ENCODE data around the gene TXLNG. TPM values are rescaled to one million over a fixed set of nuclear protein-coding genes. Genes with fewer than 3 reads are reported as not detected.

The TXLNG gene
- total RNA-seq, 4 donors from 2014 or later = 9.0 to 16.8 (median 14.3) TPM

DNA sequence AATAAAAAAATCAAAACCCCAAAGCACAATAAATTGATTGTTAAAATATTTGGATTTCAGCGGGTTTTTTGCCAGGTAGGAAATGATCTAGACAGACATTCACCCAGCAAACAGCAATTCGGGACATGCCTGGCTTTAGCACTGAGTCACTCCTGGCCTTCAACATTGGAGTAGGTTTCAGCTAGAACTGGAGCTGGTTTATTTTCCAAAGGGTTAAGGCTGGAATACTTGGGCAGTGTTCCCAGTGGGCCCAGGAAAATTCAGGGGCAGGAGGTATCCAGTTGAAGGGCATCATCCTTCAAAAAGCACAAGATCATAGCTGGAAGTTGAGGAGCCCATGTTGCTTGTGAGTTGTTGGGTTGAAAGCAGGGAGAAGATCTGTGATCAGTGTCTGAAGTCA, 41.0 kb downstream of the TXLNG start:
- TF ChIP-seq EP300 (IDR thresholded peaks at IDR 0.05) (no peak), POLR2A (IDR thresholded peaks at IDR 0.05) (no peak), POLR2AphosphoS5 (IDR thresholded peaks at IDR 0.05) (no peak), CTCF (IDR thresholded peaks at IDR 0.05) (no peak)
- Histone ChIP-seq H3K27ac (peak overlapping the region in 3 of 4 donors; percentile 27 to 73 (median 70)), H3K27me3 (no peaks in the 10 kb centered on the region), H3K9me3 (no peaks in the 10 kb centered on the region), H3K36me3 (peaks cover 0 to 30% of the 10 kb centered on the region in 2 donors), H3K4me1 (peaks cover 0 to 27% (median 3%) of the 10 kb centered on the region in 3 donors), H3K4me3 (no peak overlapping the region)
- no peak for ATAC-seq
- 60 to 64% methylated on average over 1 to 2 of the region's 2 CpGs for WGBS, 2 donors (ENCODE audit: low coverage in 1 of 2)

DNA sequence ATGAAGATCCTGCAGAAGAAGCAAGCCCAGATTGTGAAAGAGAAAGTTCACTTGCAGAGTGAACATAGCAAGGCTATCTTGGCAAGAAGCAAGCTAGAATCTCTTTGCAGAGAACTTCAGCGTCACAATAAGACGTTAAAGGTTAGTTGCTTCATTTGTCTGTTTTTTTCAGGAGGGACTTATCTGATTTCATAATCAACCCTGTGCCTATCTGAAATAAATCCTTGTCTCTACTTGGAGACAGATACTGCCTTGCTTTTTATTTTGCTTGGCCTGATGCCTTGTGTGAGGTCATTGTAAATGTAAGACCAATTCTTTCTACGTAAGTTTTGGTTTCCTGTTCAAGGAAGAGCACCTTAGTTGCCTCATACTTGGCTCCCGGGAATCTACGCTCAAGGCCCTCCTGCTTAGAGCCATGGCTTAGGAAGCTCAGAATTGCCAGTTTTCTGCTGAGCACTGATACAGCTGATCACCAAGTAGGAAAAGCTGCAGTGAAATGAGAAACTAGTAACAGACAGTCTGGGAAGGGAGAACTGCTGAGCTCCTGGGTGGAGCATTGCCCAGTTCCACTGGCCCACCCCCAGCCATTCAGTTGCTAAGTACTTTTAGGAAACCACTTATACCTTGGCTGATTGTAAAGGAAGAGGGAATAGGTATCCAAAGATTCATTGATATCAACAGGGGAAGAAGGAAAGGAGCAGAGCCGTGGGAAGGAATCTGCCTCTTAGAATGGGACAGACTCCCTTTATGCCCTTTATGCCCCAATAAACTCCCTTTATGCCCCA, 42.0 kb downstream of the TXLNG start:
- H3K36me3 ChIP-seq = peaks cover 0 to 32% of the 10 kb centered on the region in 2 donors
- peak; percentile 88 for ATAC-seq
- 21 to 53% methylated on average over 3 of the region's 6 CpGs for WGBS, 2 donors (ENCODE audit: low coverage in 1 of 2)
- no peak overlapping the region for H3K4me3 ChIP-seq
- H3K27me3 ChIP-seq = no peaks in the 10 kb centered on the region
- no peaks in the 10 kb centered on the region for H3K9me3 ChIP-seq
- peak overlapping the region; percentile 62 to 73 (median 71) for H3K27ac ChIP-seq
- TF ChIP-seq POLR2AphosphoS5 (IDR thresholded peaks at IDR 0.05) = peak; percentile 76
- TF ChIP-seq POLR2A (IDR thresholded peaks at IDR 0.05) = no peak
- TF ChIP-seq EP300 (IDR thresholded peaks at IDR 0.05) = no peak
- TF ChIP-seq CTCF (IDR thresholded peaks at IDR 0.05) = no peak
- peaks cover 0 to 27% (median 3%) of the 10 kb centered on the region in 3 donors for H3K4me1 ChIP-seq

DNA sequence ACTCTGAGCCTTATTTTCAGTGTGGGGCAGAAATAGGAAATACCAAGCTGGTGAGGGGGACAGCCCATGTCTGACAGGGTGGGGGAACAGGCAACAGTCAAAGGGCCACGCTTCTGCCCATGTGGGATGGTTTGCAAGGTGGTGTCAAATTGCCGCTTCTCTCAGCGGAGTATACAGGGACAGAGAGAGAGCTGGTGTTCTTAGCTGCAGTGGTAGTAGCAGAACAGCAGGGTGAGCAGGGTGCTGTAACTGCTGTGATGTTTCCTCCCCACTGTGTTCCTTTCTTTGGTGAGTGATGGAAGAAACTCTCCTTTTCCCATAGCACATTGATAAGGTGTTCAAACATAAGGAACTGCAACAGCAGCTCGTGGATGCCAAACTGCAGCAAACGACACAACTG, 46.0 kb downstream of the TXLNG start:
- no peak for TF ChIP-seq EP300 (IDR thresholded peaks at IDR 0.05)
- TF ChIP-seq POLR2A (IDR thresholded peaks at IDR 0.05) = no peak
- no peak for TF ChIP-seq POLR2AphosphoS5 (IDR thresholded peaks at IDR 0.05)
- TF ChIP-seq CTCF (IDR thresholded peaks at IDR 0.05) = no peak
- H3K9me3 ChIP-seq = no peaks in the 10 kb centered on the region
- H3K4me3 ChIP-seq = no peak overlapping the region
- ATAC-seq = no peak
- peaks cover 0 to 50% of the 10 kb centered on the region in 2 donors for H3K36me3 ChIP-seq
- no peak overlapping the region for H3K27ac ChIP-seq
- 14 to 87% methylated on average over 2 to 3 of the region's 5 CpGs for WGBS, 2 donors (ENCODE audit: low coverage in 1 of 2)
- H3K4me1 ChIP-seq = peaks cover 0 to 16% (median 3%) of the 10 kb centered on the region in 3 donors
- no peaks in the 10 kb centered on the region for H3K27me3 ChIP-seq

GRCh38 chrX:16834806-16835205, 48.5 kb downstream of the TXLNG start:
- no peak for TF ChIP-seq CTCF (IDR thresholded peaks at IDR 0.05)
- no peak for TF ChIP-seq POLR2A (IDR thresholded peaks at IDR 0.05)
- TF ChIP-seq POLR2AphosphoS5 (IDR thresholded peaks at IDR 0.05) = no peak
- TF ChIP-seq EP300 (IDR thresholded peaks at IDR 0.05) = no peak
- Histone ChIP-seq H3K4me3 (no peak overlapping the region), H3K36me3 (peaks cover 0 to 44% of the 10 kb centered on the region in 2 donors), H3K9me3 (no peaks in the 10 kb centered on the region), H3K27me3 (no peaks in the 10 kb centered on the region), H3K27ac (peak overlapping the region in 2 of 4 donors; percentile 11 to 48), H3K4me1 (peaks cover 0 to 20% (median 4%) of the 10 kb centered on the region in 3 donors)
- 42 to 55% methylated on average over 1 to 6 of the region's 6 CpGs for WGBS, 2 donors (ENCODE audit: low coverage in 1 of 2)
- no peak for ATAC-seq

GRCh38 chrX:16836371-16836770, 50.1 kb downstream of the TXLNG start:
- peaks cover 0 to 28% (median 4%) of the 10 kb centered on the region in 3 donors for H3K4me1 ChIP-seq
- H3K36me3 ChIP-seq = peaks cover 0 to 50% of the 10 kb centered on the region in 2 donors
- WGBS, 2 donors (ENCODE audit: low coverage in 1 of 2) = 60 to 80% methylated on average over 1 to 6 of the region's 9 CpGs
- peak in 3 of 4 experiments; percentile 19 to 37 (median 32) for TF ChIP-seq CTCF (IDR thresholded peaks at IDR 0.05)
- no peak for TF ChIP-seq POLR2AphosphoS5 (IDR thresholded peaks at IDR 0.05)
- H3K27me3 ChIP-seq = no peaks in the 10 kb centered on the region
- no peaks in the 10 kb centered on the region for H3K9me3 ChIP-seq
- H3K27ac ChIP-seq = peak overlapping the region in 1 of 4 donors; percentile 17
- ATAC-seq = peak; percentile 27
- H3K4me3 ChIP-seq = no peak overlapping the region
